HG03460 (cell line): ENCODE results near the gene GTF3C2.

ENCODE experiments used
- ATAC-seq: cut with Tn5 transposase; IDR thresholded peaks from one replicate; pipeline ENCODE4 v1.9.1; 2021; ENCODE audit not compliant: unreplicated experiment

The GTF3C2 gene

DNA sequence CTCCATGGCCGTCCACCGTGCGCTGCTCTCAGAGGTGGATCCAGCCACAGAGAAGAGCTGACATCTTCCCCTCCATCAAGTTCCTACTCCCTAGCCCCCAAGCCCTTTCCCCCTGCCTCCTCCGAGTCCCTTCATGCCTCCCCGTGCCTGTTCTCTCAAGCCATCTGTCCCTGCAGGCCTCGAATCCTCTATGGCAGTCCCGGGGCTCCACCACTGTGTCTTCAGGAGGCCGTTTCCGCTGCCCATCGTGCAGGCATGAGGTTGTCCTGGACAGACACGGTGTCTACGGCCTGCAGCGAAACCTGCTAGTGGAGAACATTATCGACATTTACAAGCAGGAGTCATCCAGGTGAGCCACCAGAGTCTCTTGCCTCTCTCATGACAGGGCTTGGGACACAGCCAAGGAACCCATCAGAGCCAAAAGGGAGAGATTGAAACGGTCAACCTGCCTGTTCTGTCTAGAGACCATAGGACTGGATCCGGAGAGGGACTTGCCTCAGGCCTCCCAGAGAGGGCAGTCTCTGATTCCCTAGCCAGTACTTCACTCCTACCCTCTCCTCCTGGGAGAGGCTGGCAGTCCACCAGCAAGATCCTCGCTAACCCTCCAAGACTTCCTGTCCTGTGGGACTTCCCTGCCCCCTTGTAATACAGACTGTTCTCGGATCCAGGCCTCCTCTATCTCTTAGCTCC lies 58.0 kb downstream of the GTF3C2 start:
- no peak for ATAC-seq

DNA sequence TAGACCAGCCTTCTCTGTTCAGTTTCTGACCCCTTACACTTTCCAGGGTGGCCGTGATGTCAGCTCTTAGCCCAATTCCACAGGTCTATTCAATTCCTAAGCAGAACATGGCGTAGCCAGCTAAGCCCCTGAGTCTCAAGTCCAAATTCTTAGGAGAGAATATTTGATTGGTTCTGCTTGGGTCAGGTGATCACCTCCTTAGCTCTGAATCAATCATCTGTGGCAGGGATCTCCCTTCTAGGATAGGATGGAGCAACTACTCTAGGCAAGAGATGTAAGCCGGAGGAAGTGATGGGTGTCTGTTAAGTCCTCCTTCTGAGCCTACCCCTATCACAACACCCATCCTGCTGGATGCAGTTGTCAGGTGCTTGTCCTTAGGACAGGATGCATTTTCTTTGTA lies 59.4 kb downstream of the GTF3C2 start:
- no peak for ATAC-seq

DNA sequence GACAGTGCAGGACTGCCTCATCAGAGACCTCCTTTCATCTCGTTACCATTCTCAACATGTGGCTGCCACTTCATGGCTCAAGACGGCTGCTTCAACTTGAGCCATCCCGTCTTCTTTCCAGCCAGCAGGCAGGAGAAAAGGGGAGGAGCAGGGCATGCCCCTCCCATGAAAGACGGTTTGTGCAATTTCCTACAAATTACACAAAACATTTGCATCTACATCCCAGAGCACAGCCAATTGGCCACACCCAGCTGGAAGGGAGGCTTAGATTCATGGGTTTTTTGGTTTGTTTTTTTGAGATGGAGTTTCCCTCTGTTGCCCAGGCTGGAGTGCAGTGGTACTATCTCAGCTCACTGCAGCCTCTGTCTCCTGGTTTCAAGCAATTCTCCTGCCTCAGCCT lies 60.1 kb downstream of the GTF3C2 start:
- ATAC-seq = no peak

DNA sequence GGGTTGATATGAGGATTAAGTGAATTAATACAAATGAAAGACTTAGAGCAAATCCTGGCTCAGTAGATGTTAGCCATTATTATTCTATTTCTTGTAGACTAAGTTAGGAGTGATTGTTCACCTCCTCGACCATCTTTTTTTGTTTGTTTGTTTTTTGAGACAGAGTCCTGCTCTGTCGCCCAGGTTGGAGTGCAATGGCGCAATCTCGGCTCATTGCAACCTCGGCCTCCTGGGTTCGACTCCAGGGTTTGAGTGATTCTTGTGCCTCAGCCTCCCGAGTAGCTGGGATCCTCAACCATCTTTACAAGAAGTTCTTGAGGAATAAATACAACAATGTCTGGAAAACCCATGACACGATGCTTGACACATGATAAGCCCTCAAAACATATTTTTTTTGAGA lies 61.6 kb downstream of the GTF3C2 start:
- no peak for ATAC-seq

DNA sequence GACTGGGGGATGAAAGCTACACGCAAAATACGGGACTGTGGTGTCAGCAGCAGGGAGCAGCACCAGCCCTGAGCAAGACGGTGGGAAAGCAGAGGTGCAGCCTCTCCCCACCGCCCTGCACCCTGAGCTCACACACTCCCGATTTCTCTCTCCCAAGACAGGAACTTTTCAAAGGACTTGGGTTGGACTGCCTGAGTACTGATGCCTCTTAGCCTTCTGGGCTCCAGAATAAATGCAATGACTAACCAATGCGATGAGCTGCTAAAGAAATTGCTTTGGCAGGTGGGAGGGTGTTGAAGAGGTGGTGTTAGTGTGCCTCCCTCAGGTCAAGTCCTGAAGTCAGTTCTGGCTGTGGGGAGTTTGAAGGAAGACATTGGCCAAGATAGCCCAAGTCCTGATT lies 64.7 kb downstream of the GTF3C2 start:
- ATAC-seq = no peak

DNA sequence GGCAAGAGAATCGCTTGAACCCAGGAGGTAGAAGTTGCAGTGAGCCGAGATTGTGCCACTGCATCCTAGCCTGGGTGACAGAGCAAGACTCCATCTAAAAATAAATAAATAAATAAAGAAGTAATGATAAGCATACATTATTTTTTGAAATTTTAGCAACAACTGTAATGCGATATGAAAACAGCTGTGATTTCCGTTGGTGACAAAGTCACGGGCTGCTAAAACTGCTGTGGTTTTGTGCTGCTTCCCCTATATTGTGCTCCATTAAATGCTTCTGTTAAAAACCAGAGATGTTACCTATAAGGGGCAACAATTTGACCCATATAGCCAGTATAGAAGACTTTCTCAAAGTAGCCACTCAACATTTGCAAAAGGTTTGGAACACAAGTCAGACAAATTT lies 66.0 kb downstream of the GTF3C2 start:
- no peak for ATAC-seq

DNA sequence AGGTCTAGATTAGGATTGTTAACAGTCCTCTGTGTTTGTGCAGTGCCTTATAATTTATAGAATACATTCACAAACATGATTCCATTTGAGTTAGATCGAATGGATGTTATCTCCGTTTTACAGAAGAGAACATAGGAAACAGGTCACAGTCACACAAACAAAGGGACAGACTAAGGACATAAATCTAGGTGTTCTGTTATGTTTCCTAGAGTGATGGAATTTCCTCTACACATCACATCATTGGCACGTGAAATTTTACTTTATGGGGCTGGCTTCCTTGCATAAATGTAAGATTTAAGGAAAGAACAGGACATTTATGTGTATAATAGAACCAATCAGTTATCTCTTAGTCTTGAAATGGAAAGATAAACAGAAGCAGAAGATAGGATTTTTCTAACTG lies 68.0 kb downstream of the GTF3C2 start:
- ATAC-seq = no peak

DNA sequence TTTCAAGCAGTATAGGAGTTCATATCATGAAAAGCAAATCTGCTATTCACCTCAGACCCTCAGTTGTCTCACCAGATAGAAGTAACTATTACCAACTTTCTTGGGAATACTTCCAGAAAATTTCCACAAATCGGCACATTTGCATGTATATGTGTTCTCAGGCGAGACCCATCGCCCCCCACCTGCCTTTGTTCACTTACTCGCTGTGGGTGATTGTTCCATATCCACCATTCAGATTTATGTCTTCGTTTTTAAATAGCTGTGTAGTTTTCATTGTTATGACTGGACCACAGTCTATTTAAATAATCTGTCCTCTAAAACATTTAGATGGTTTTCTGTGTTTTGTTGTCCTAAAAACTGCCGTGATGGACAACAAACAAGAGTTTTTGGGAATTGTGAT lies 71.1 kb downstream of the GTF3C2 start:
- no peak for ATAC-seq

DNA sequence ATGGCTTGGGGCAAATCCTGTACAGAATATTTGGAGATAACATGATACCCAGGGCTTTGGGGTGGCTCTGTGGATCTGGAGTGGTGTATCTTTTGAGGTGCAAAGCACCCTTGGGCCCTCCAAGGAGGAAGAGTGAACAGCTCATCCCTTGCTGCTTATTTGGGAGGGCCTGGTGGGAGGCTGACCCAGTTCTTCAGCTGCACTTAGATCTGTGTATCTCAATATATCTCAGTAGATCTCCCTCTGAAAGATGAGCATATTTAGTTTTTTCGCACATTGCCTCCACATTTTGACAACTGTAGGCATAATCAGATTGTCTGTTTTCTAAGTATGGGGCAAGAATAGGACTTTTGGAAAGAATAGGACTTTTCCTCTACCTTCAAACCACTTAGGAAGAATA lies 71.6 kb downstream of the GTF3C2 start:
- no peak for ATAC-seq

DNA sequence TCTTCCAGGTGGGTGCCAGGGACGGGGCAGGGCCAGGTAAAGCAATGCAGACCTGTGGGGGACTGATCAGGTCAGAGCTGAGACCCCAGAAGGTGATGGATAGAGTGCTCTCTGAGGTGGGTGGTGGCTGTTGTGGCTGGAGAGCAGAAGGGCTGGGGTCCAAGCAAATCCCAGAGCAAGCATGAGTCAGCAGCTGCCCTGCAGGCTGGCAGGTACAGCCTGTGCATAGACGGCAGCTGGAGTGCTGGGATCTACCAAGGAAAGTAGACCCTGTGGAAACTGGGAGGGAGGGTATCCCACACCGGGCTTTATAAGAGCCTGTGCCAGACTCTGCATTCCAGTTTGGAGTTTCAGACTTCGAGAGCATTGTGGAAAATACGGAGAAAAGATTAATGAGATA lies 73.7 kb downstream of the GTF3C2 start:
- no peak for ATAC-seq

DNA sequence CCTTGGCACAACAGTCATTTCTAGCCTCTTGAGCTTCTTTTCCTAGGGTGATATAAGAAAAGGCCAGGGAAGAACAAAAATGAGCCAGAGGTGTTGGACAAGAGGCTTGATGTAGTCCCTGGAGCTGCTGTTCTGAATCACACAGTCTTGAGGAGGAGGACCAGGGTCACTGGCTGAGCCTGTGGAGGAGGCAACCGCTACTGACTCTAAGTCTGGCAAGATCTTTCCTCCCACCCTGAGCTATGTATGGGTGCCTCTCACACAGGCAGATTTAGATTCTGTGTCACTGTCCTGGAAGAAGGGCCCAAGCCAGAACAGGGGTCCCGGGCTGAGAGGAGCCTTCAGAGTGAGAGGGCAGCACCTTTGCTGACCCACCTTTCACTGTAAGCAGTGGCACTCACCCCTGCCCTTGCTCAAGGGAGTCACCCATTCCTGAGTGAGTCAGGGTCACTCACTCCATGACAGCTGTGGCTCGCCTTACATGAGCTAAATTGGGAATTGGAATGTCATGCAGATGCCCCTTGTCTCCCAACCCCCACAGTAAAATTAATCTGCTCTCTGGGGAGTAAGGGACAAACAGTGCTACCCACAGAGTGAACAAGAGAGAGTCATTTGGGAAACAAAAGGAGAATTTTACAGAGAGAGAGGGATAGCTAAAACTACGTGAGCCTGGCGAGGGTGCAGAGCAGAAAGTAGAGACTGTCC lies 74.6 kb downstream of the GTF3C2 start, which contains the start of gene TRIM54:
TRIM54 (plus strand) TSS at position 575 of the 705 bp plus-strand sequence. CDS start 303 bp downstream, outside the sequence.
- no peak for ATAC-seq

DNA sequence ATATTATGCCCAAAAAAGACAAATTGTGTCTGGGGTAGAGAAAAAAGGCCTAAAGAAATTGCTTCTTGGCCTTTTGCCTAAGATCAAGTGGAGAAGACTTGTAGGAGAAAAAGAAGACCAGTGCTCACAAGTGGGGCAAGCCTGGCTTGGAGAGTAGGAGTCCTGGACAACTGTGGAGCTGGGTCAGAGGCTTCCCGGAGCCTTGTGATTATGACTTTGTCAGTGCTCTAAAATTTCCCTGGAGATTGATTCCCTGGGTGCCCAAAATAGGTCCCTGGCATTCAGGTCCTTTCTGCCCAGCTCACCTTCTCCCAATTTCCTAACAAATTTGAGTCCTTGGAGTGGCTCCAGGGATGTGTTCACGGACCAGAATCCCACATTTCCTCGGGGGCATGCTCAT lies 75.1 kb downstream of the GTF3C2 start:
- no peak for ATAC-seq

DNA sequence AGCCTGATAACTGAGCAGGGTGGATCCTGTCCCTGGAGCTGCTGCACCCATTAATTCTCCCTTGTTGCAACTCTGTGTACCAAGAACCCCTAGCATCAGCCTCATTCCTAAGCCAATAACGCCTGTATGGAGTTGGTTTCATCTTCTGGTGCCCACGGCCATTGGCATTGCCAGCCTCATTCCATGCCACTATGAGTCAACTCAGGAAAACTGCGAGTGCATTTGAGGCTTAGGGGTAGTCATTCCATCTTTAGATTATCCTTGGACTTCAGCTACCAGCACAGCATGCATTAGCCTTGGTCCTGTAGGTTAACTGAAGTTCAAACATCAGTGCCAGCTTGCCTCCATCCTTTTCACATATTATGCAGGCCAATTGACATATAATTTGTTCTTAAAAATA lies 75.7 kb downstream of the GTF3C2 start:
- no peak for ATAC-seq

DNA sequence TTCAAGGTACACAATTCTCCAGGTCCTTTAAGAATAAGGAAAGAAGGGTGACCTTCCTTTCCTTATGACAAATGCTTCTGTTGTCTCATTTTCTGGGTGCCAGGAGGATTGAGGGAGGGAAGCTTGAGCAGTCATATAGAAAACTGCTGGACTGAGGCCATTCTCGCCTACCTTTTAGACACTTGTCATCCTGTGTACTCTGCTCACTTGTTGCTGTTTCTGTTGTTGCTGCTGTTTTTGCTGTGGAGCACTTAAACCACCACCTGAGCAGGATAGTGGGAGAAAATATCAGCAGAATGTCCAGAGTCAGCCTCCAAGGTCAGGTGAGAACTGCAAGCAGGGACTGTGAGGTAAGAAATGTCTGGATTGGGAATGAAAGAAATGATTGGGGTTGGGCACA lies 78.6 kb downstream of the GTF3C2 start:
- ATAC-seq = no peak
